Mucosa of descending colon (tissue), 3 donors: ENCODE data around the gene BMI1. TPM values are rescaled to one million over a fixed set of nuclear protein-coding genes. Genes with fewer than 3 reads are reported as not detected.

Experiments used
- ATAC-seq: fragments of 200-7000 bp; cut with Tn5 transposase; one replicate; pipeline ENCODE4 v1.9.1; 2020; ENCODE audit warnings: mild to moderate bottlenecking, moderate library complexity
- DNase-seq, 3 donors: peaks; one replicate each; pipeline ENCODE4 v3.0.0-alpha.2; 2020
- H3K36me3 ChIP-seq: fragments of 200-600 bp; one replicate; pipeline ENCODE4 v1.8.0; 2021; ENCODE audit warnings: low read depth, mild to moderate bottlenecking
- H3K4me1 ChIP-seq: fragments of 200-600 bp; one replicate; pipeline ENCODE4 v1.8.0; 2021; ENCODE audit warnings: low read depth, mild to moderate bottlenecking
- H3K4me3 ChIP-seq: fragments of 200-600 bp; one replicate; pipeline ENCODE4 v1.8.0; 2021; ENCODE audit warnings: mild to moderate bottlenecking
- H3K9me3 ChIP-seq: fragments of 200-600 bp; one replicate; pipeline ENCODE4 v1.8.0; 2021; ENCODE audit warnings: mild to moderate bottlenecking
- CTCF ChIP-seq: fragments of 200-600 bp; IDR thresholded peaks from one replicate; pipeline ENCODE4 v1.8.0; 2022; ENCODE audit warnings: antibody characterized with exemption, mild to moderate bottlenecking
- intact Hi-C, 2 donors: fragments of 100-400 bp; cut with DNase I in 1 of 2; cut with micrococcal nuclease in 1 of 2; formaldehyde crosslinking; loops; one replicate each; pipeline versions ENCODE4 v1.11.0 to v1.11.1; 2022; cut with DNase I, micrococcal nuclease
- total RNA-seq, 3 donors: library from RNA; stranded (reverse); fragmentation: NEBNext Ultra II Directional in 2 of 3; extraction: Animal tissue kit (Norgen Biotek cat#: 25700) in 2 of 3; gene quantifications; one replicate each; pipeline versions ENCODE4 v1.2.1 to v1.2.4, GENCODE V29; 2021 to 2023
- donor health status: DM: no; HTN: no; CAD: no; lungs with moderate emphysema.
- donor health status: DM: no; HTN: no; CAD: no.
- donor health status: DM: no; HTN: yes; CAD: no.

Gene BMI1
- total RNA-seq, 3 donors from 2014 or later, result 26.6 to 76.6 (median 28.7) TPM

GRCh38 chr10:22293747-22294404, 27.0 kb upstream of the BMI1 start:
- intact Hi-C loops, result no loop called here
- no peak for TF ChIP-seq CTCF
- ATAC-seq, result no peak
- no peaks in the 10 kb centered on the region for H3K9me3 ChIP-seq
- no peak for DNase-seq
- no peaks in the 10 kb centered on the region for H3K4me1 ChIP-seq
- H3K4me3 ChIP-seq, result no peak overlapping the region
- H3K36me3 ChIP-seq, result no peaks in the 10 kb centered on the region

GRCh38 chr10:22294694-22295093, 26.2 kb upstream of the BMI1 start:
- TF ChIP-seq CTCF, result no peak
- no peak for DNase-seq
- Histone ChIP-seq H3K4me1 (no peaks in the 10 kb centered on the region), H3K9me3 (no peaks in the 10 kb centered on the region), H3K4me3 (no peak overlapping the region), H3K36me3 (no peaks in the 10 kb centered on the region)
- intact Hi-C loops, result no loop called here
- no peak for ATAC-seq

- Histone ChIP-seq H3K36me3 (no peaks in the 10 kb centered on the region), H3K4me1 (no peaks in the 10 kb centered on the region), H3K9me3 (no peaks in the 10 kb centered on the region), H3K4me3 (no peak overlapping the region)
- intact Hi-C loops, result no loop called here
- no peak for TF ChIP-seq CTCF
- no peak for ATAC-seq
- DNase-seq, result no peak
These were observed 19.7 kb upstream of the BMI1 start for GRCh38 chr10:22301193-22301592.

- H3K36me3 ChIP-seq, result no peaks in the 10 kb centered on the region
- DNase-seq (no peak), ATAC-seq (no peak)
- H3K4me3 ChIP-seq, result no peak overlapping the region
- H3K9me3 ChIP-seq, result no peaks in the 10 kb centered on the region
- no peaks in the 10 kb centered on the region for H3K4me1 ChIP-seq
- no peak for TF ChIP-seq CTCF
- intact Hi-C loops, result no loop called here
These were observed 17.4 kb upstream of the BMI1 start for GRCh38 chr10:22303461-22303860.

- no peaks in the 10 kb centered on the region for H3K4me1 ChIP-seq
- no peaks in the 10 kb centered on the region for H3K9me3 ChIP-seq
- intact Hi-C loops, result no loop called here
- DNase-seq (no peak), ATAC-seq (no peak)
- no peak for TF ChIP-seq CTCF
- H3K36me3 ChIP-seq, result no peaks in the 10 kb centered on the region
- no peak overlapping the region for H3K4me3 ChIP-seq
These were observed 15.2 kb upstream of the BMI1 start for GRCh38 chr10:22305721-22306120.

GRCh38 chr10:22308390-22308789, 12.5 kb upstream of the BMI1 start:
- Histone ChIP-seq H3K4me3 (no peak overlapping the region), H3K4me1 (no peaks in the 10 kb centered on the region), H3K9me3 (no peaks in the 10 kb centered on the region), H3K36me3 (no peaks in the 10 kb centered on the region)
- TF ChIP-seq CTCF, result no peak
- intact Hi-C loops, result no loop called here
- no peak for DNase-seq
- no peak for ATAC-seq
